ENCODE measurements around the gene SEPHS1. TPM values are rescaled to one million over a fixed set of nuclear protein-coding genes. Genes with fewer than 3 reads are reported as not detected.

Gene SEPHS1
- total RNA-seq, 1 experiment from 2014 or later = 111 TPM

- peaks cover 56% of the 10 kb centered on the region for H3K36me3 ChIP-seq (ENCODE audit: insufficient read depth, low read length, poor library complexity, severe bottlenecking)
- ChIA-PET CTCF (no interaction called here), POLR2A (ENCODE audit: low non-redundant PET) (no interaction called here)
- peaks cover 17% of the 10 kb centered on the region for H3K4me1 ChIP-seq (ENCODE audit: insufficient read depth, low read length, poor library complexity, severe bottlenecking)
- no TSS peak for BruUV-seq (replicated peaks)
- no peaks in the 10 kb centered on the region for H3K9me3 ChIP-seq (ENCODE audit: low read depth, low read length, poor library complexity, severe bottlenecking)
- H3K4me3 ChIP-seq (ENCODE audit: low read depth, low read length, poor library complexity, severe bottlenecking) = no peak overlapping the region
- intact Hi-C loops (cut with micrococcal nuclease; ENCODE audit: unreplicated experiment) = no loop called here
- no peaks in the 10 kb centered on the region for H3K27me3 ChIP-seq (replicated peaks; ENCODE audit: insufficient read depth, low read depth, low read length, poor library complexity)
- H3K27ac ChIP-seq (ENCODE audit: low read depth, low read length, poor library complexity, severe bottlenecking) = peak overlapping the region; percentile 57
- TF ChIP-seq CTCF (conservative IDR thresholded peaks at IDR 0.05; ENCODE audit: low read depth, low read length) (no peak), EZH2 (IDR thresholded peaks at IDR 0.05; ENCODE audit: borderline replicate concordance, low read depth, low read length, poor library complexity, severe bottlenecking) (no peak)
- DNase-seq (ENCODE audit: low spot score) = no peak
Observed at GRCh38 chr10:13337128-13337826, 10.8 kb downstream of the SEPHS1 start.

DNA sequence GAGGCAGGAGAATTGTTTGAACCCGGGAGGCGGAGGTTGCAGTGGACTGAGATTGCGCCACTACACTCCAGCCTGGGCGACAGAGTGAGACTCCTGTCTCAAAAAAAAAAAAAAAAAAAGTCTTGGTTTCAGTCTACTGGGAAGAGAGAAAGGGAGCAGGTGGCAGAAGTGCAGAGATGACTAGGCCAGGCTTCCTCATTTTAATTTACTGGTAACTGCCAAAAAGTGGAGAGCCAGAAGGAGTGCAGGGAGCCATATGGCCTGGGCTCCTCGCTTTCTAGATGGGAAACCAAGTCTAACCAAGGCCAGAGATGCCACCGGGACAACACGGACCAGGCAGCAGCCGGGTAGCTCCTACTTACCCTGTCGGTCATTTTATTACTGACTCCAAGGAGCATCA, 12.2 kb downstream of the SEPHS1 start:
- H3K9me3 ChIP-seq (ENCODE audit: low read depth, low read length, poor library complexity, severe bottlenecking) = no peaks in the 10 kb centered on the region
- no peak overlapping the region for H3K4me3 ChIP-seq (ENCODE audit: low read depth, low read length, poor library complexity, severe bottlenecking)
- peaks cover 70% of the 10 kb centered on the region for H3K36me3 ChIP-seq (ENCODE audit: insufficient read depth, low read length, poor library complexity, severe bottlenecking)
- BruUV-seq (replicated peaks) = no TSS peak
- intact Hi-C loops (cut with micrococcal nuclease; ENCODE audit: unreplicated experiment) = no loop called here
- H3K27ac ChIP-seq (ENCODE audit: low read depth, low read length, poor library complexity, severe bottlenecking) = no peak overlapping the region
- ChIA-PET CTCF (no interaction called here), POLR2A (ENCODE audit: low non-redundant PET) (interaction anchor here (0.6 kb wide), 1 partner anchor 43 kb away, joined by 13 read pairs; no protein-coding TSS in a partner anchor)
- TF ChIP-seq EZH2 (IDR thresholded peaks at IDR 0.05; ENCODE audit: borderline replicate concordance, low read depth, low read length, poor library complexity, severe bottlenecking) (no peak), CTCF (conservative IDR thresholded peaks at IDR 0.05; ENCODE audit: low read depth, low read length) (no peak)
- H3K4me1 ChIP-seq (ENCODE audit: insufficient read depth, low read length, poor library complexity, severe bottlenecking) = peaks cover 17% of the 10 kb centered on the region
- DNase-seq (ENCODE audit: low spot score) = no peak
- H3K27me3 ChIP-seq (replicated peaks; ENCODE audit: insufficient read depth, low read depth, low read length, poor library complexity) = no peaks in the 10 kb centered on the region

DNA sequence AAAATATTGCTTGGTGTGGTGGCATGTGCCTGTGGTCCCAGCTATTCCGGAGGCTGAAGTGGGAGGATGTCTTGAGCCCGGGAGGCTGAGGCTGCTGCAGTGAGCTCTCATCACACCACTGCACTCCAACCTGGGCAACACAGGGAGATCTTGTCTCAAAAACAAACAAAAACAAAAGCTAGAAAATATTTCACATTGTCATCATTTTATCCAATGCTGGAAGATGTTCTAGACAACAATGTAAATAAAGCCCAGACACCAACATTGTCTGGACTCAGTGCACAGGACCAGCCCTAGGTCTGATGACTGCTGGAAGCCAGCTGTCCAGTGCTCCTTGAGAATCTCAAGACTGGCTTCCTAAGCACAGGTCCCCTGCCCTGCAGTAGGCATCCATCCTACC, 13.5 kb downstream of the SEPHS1 start:
- Histone ChIP-seq H3K9me3 (ENCODE audit: low read depth, low read length, poor library complexity, severe bottlenecking) (no peaks in the 10 kb centered on the region), H3K27ac (ENCODE audit: low read depth, low read length, poor library complexity, severe bottlenecking) (no peak overlapping the region), H3K36me3 (ENCODE audit: insufficient read depth, low read length, poor library complexity, severe bottlenecking) (peaks cover 73% of the 10 kb centered on the region), H3K4me3 (ENCODE audit: low read depth, low read length, poor library complexity, severe bottlenecking) (no peak overlapping the region), H3K27me3 (replicated peaks; ENCODE audit: insufficient read depth, low read depth, low read length, poor library complexity) (no peaks in the 10 kb centered on the region), H3K4me1 (ENCODE audit: insufficient read depth, low read length, poor library complexity, severe bottlenecking) (peaks cover 15% of the 10 kb centered on the region)
- BruUV-seq (replicated peaks) = no TSS peak
- ChIA-PET POLR2A (ENCODE audit: low non-redundant PET) (no interaction called here), CTCF (no interaction called here)
- DNase-seq (ENCODE audit: low spot score) = no peak
- TF ChIP-seq CTCF (conservative IDR thresholded peaks at IDR 0.05; ENCODE audit: low read depth, low read length) = no peak
- no peak for TF ChIP-seq EZH2 (IDR thresholded peaks at IDR 0.05; ENCODE audit: borderline replicate concordance, low read depth, low read length, poor library complexity, severe bottlenecking)
- intact Hi-C loops (cut with micrococcal nuclease; ENCODE audit: unreplicated experiment) = no loop called here
